OCI-LY7 (cell line): ENCODE data around the gene LRRC74B.

Experiments used
- CTCF ChIP-seq: fragments of 200-600 bp; sonication (generic); conservative IDR thresholded peaks from 2 replicates; pipeline ENCODE4 v1.5.1; 2014; ENCODE audit warnings: mild to moderate bottlenecking, antibody characterized with exemption, low read length, moderate library complexity, mixed read lengths
- EZH2phosphoT487 ChIP-seq: fragments of 200-600 bp; sonication (generic); IDR thresholded peaks from 2 replicates; pipeline ENCODE4 v1.6.1; 2018; ENCODE audit warnings: low read depth, borderline replicate concordance, mild to moderate bottlenecking, mixed run types, antibody characterized with exemption, low read length, moderate library complexity, mixed read lengths

DNA sequence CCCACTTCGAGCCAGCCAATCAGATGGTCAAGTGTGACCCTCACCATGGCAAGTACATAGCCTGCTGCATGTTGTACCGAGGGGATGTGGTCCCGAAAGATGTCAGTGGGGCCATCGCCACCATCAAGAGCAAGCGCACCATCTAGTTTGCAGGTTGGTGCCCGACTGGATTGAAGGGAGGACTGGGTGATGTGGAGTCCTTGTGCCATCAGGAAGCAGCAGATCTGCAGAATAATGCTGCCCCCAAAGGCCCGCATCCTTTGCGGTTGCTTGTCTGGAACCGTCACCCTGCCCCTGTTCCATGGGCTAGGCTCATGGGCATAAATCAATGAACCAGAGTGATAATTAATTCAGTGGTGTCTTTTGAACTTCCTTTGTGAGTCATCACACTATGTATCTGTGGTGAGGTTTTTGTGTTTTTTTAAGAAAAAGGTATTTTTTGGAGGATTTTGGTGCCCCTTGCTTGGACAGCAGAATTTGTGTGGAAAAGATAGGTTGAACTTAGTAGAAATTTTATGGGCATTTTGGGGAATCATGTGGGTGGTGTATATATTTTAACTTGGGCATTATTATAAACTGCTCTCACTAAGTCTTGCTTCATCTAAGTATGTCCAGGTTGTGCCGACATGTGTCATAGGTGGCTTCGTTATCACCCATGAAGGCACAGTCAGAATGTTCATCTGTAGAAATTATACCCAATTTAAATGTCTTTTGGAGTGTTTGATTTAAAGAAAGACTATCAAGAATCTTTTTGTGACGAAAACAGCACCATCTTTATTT, 22.3 kb downstream of the LRRC74B start:
- TF ChIP-seq CTCF: no peak
- TF ChIP-seq EZH2phosphoT487: no peak
